ENCODE measurements around the gene THSD4. TPM values are rescaled to one million over a fixed set of nuclear protein-coding genes. Genes with fewer than 3 reads are reported as not detected.

THSD4 gene
- polyA plus RNA-seq, 1 donor from 2014 or later: 0.46 TPM

- no peaks in the 10 kb centered on the region for H3K27me3 ChIP-seq (ENCODE audit: insufficient read depth, low read depth, low read length)
- H3K36me3 ChIP-seq (ENCODE audit: insufficient read depth, low read length): no peaks in the 10 kb centered on the region
- no peak overlapping the region for H3K4me3 ChIP-seq (ENCODE audit: low read length)
- H3F3A ChIP-seq (ENCODE audit: insufficient read depth, low read length, poor library complexity, severe bottlenecking): no peaks in the 10 kb centered on the region
- H3K27ac ChIP-seq (ENCODE audit: low read length): no peak overlapping the region
- TF ChIP-seq CTCF (IDR thresholded peaks at IDR 0.05; ENCODE audit: poor library complexity, severe bottlenecking) (no peak), POLR2AphosphoS5 (IDR thresholded peaks at IDR 0.05) (no peak), REST (IDR thresholded peaks at IDR 0.05; ENCODE audit: borderline replicate concordance) (no peak)
- H3K4me2 ChIP-seq (ENCODE audit: low read length): no peak overlapping the region
- no peaks in the 10 kb centered on the region for H4K20me1 ChIP-seq (ENCODE audit: insufficient read depth)
- H3K9me2 ChIP-seq (ENCODE audit: insufficient read depth, low read length): no peaks in the 10 kb centered on the region
- no peaks in the 10 kb centered on the region for H3K9me3 ChIP-seq (ENCODE audit: low read length)
- H3K79me2 ChIP-seq (replicated peaks; ENCODE audit: insufficient read depth, low read length): no peaks in the 10 kb centered on the region
- H3K9ac ChIP-seq (ENCODE audit: low read length): no peak overlapping the region
- no peak overlapping the region for H2AFZ ChIP-seq (ENCODE audit: low read depth, low read length)
Measured at GRCh38 chr15:71353171-71353570, 237.9 kb downstream of the THSD4 start.

DNA sequence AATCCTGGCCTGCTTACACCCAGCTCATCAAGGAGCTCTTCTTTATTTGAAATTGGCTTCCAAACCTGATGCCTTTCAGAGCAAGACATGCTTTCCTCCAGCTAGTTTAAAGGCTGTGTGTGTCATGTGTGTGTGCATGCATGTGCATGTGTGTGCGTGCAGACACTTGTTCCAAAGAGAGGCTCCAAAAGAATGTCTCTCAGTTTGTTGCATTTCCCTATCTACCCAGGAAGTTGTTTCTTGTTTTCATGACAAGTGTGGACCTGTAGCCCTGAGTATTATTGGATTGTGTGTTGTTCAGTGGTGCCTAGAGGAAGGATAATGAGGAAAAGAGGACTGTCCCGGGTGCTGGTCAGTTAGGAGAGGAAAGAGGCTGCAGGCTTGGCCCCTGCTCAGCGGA, 240.0 kb downstream of the THSD4 start:
- Histone ChIP-seq H3F3A (ENCODE audit: insufficient read depth, low read length, poor library complexity, severe bottlenecking) (no peaks in the 10 kb centered on the region), H3K36me3 (ENCODE audit: insufficient read depth, low read length) (no peaks in the 10 kb centered on the region), H3K9ac (ENCODE audit: low read length) (no peak overlapping the region), H3K79me2 (replicated peaks; ENCODE audit: insufficient read depth, low read length) (no peaks in the 10 kb centered on the region), H3K27me3 (ENCODE audit: insufficient read depth, low read depth, low read length) (no peaks in the 10 kb centered on the region), H4K20me1 (ENCODE audit: insufficient read depth) (no peaks in the 10 kb centered on the region), H3K27ac (ENCODE audit: low read length) (no peak overlapping the region), H3K4me3 (ENCODE audit: low read length) (no peak overlapping the region), H3K9me3 (ENCODE audit: low read length) (no peaks in the 10 kb centered on the region), H3K9me2 (ENCODE audit: insufficient read depth, low read length) (no peaks in the 10 kb centered on the region), H3K4me2 (ENCODE audit: low read length) (no peak overlapping the region), H2AFZ (ENCODE audit: low read depth, low read length) (no peak overlapping the region)
- TF ChIP-seq REST (IDR thresholded peaks at IDR 0.05; ENCODE audit: borderline replicate concordance) (no peak), EZH2 (IDR thresholded peaks at IDR 0.05; ENCODE audit: borderline replicate concordance, insufficient read depth, low read length, poor library complexity, severe bottlenecking) (no peak), MXI1 (conservative IDR thresholded peaks at IDR 0.05; ENCODE audit: poor library complexity, severe bottlenecking) (no peak), POLR2AphosphoS5 (IDR thresholded peaks at IDR 0.05) (no peak), EP300 (conservative IDR thresholded peaks at IDR 0.05; ENCODE audit: poor library complexity, severe bottlenecking) (no peak), CTCF (IDR thresholded peaks at IDR 0.05; ENCODE audit: poor library complexity, severe bottlenecking) (no peak), TAF1 (IDR thresholded peaks at IDR 0.05; ENCODE audit: low read depth) (no peak), SMC3 (conservative IDR thresholded peaks at IDR 0.05; ENCODE audit: poor library complexity) (no peak), RAD21 (conservative IDR thresholded peaks at IDR 0.05) (no peak)

Data from neural cell (in vitro differentiated cells).